Umbilical cord (tissue), 2 donors: ENCODE results near the gene RPS13. TPM values are rescaled to one million over a fixed set of nuclear protein-coding genes. Genes with fewer than 3 reads are reported as not detected.
"Not testable (repeated sequence)": the region's sequence is repeated elsewhere in the genome, so short reads cannot be mapped to it uniquely, and the experiment has no call there.

Experiments used
- DNase-seq: peaks from one replicate; pipeline ENCODE4 v3.0.0-alpha.2; 2015; ENCODE audit warnings: low spot score
- total RNA-seq: library from RNA; depleted of rRNA; stranded (reverse); fragments of >200 nt; gene quantifications from one replicate; pipeline ENCODE4 v1.2.3, GENCODE V29; 2014; ENCODE audit warnings: low replicate concordance; ENCODE audit not compliant: insufficient read depth

Gene RPS13
- 2,176 TPM for total RNA-seq

GRCh38 chr11:17077520-17078401 lies at the start of gene RPS13:
Gene RPS13, minus strand, starts transcription at chr11:17077667. Its CDS starts 26 bp downstream, at chr11:17077641.
- DNase-seq: peak; percentile 99

GRCh38 chr11:17121981-17122380 lies 44.5 kb upstream of the RPS13 start:
- no peak for DNase-seq

- DNase-seq: no peak
These were observed 39.8 kb upstream of the RPS13 start for GRCh38 chr11:17117262-17117661.

- no peak for DNase-seq
These were observed 38.6 kb upstream of the RPS13 start for GRCh38 chr11:17116117-17116516.

GRCh38 chr11:17107745-17108144 lies 30.3 kb upstream of the RPS13 start:
- not testable (repeated sequence) for DNase-seq

GRCh38 chr11:17105404-17106040 lies 28.1 kb upstream of the RPS13 start:
- not testable (repeated sequence) for DNase-seq

- DNase-seq: no peak
These were observed 25.0 kb upstream of the RPS13 start for GRCh38 chr11:17102462-17102861.

- no peak for DNase-seq
These were observed 21.2 kb upstream of the RPS13 start for GRCh38 chr11:17098658-17099057.

GRCh38 chr11:17098038-17098437 lies 20.6 kb upstream of the RPS13 start:
- no peak for DNase-seq

GRCh38 chr11:17085976-17086375 lies 8.5 kb upstream of the RPS13 start:
- DNase-seq: not testable (repeated sequence)

- no peak for DNase-seq
These were observed 287 bp downstream of the RPS13 start for GRCh38 chr11:17077240-17077519.

- peak; percentile 3 for DNase-seq
These were observed 789 bp downstream of the RPS13 start for GRCh38 chr11:17076517-17077239.

GRCh38 chr11:17075506-17075905 lies 2.0 kb downstream of the RPS13 start:
- DNase-seq: no peak

- DNase-seq: no peak
These were observed 4.0 kb downstream of the RPS13 start for GRCh38 chr11:17073370-17074027.

- no peak for DNase-seq
These were observed 10.1 kb downstream of the RPS13 start for GRCh38 chr11:17067417-17067816.

- DNase-seq: no peak
These were observed 10.8 kb downstream of the RPS13 start for GRCh38 chr11:17066691-17067090.

GRCh38 chr11:17063171-17064002 lies 14.1 kb downstream of the RPS13 start:
- peak; percentile 23 for DNase-seq

- DNase-seq: not testable (repeated sequence)
These were observed 26.3 kb downstream of the RPS13 start for GRCh38 chr11:17051146-17051545.

- DNase-seq: not testable (repeated sequence)
These were observed 29.0 kb downstream of the RPS13 start for GRCh38 chr11:17048491-17048890.

GRCh38 chr11:17046690-17047089 lies 30.8 kb downstream of the RPS13 start:
- DNase-seq: no peak
